Measurements from ENCODE around the gene LPP. TPM values are rescaled to one million over a fixed set of nuclear protein-coding genes. Genes with fewer than 3 reads are reported as not detected.

Gene LPP
- total RNA-seq, 3 donors from 2014 or later (not counting 1 experiment from before 2014, with no cell fraction given) = 137 to 163 (median 149) TPM

GRCh38 chr3:188497021-188497420 is 343.1 kb downstream of the LPP start:
- H3K4me1 ChIP-seq (ENCODE audit: control insufficient read depth, insufficient read depth, low read length) = no peaks in the 10 kb centered on the region
- no peak overlapping the region for H3K4me3 ChIP-seq (ENCODE audit: low read length)
- no peaks in the 10 kb centered on the region for H3K36me3 ChIP-seq (ENCODE audit: control insufficient read depth, insufficient read depth, low read length)
- no peak for DNase-seq
- no peaks in the 10 kb centered on the region for H3K27me3 ChIP-seq (ENCODE audit: control insufficient read depth, insufficient read depth, low read length)
- Mint-ChIP-seq H3K27me3 (ENCODE audit: low read depth in 2 of 2) (no peaks in the 10 kb centered on the region), H3K9me3 (no peaks in the 10 kb centered on the region), H3K4me1 (peaks cover 7 to 12% of the 10 kb centered on the region in 2 donors), H3K4me3 (no peak overlapping the region), H3K27ac (no peak overlapping the region), H3K36me3 (no peaks in the 10 kb centered on the region)
- H3K9me3 ChIP-seq (ENCODE audit: control insufficient read depth, insufficient read depth, low read length) = no peaks in the 10 kb centered on the region
- H3K27ac ChIP-seq (ENCODE audit: low read length) = no peak overlapping the region
- no peak for ATAC-seq
- WGBS (ENCODE audit: insufficient coverage) = 50% methylated on average over 2 of the region's 4 CpGs
- intact Hi-C loops (cut with micrococcal nuclease) = no loop called here
- TF ChIP-seq CTCF (IDR thresholded peaks at IDR 0.05) = no peak

- DNase-seq (no peak), ATAC-seq (no peak)
- H3K4me3 ChIP-seq (ENCODE audit: low read length) = no peak overlapping the region
- Mint-ChIP-seq H3K27ac (no peak overlapping the region), H3K9me3 (peaks cover 5 to 10% of the 10 kb centered on the region in 2 donors), H3K4me1 (peaks cover 16 to 23% of the 10 kb centered on the region in 2 donors), H3K27me3 (ENCODE audit: low read depth in 2 of 2) (no peaks in the 10 kb centered on the region), H3K4me3 (no peak overlapping the region), H3K36me3 (peaks cover 22% of the 10 kb centered on the region)
- intact Hi-C loops (cut with micrococcal nuclease) = no loop called here
- H3K27ac ChIP-seq (ENCODE audit: low read length) = no peak overlapping the region
- H3K27me3 ChIP-seq (ENCODE audit: control insufficient read depth, insufficient read depth, low read length) = no peaks in the 10 kb centered on the region
- 42% methylated on average over 2 of the region's 3 CpGs for WGBS (ENCODE audit: insufficient coverage)
- TF ChIP-seq CTCF (IDR thresholded peaks at IDR 0.05) = no peak
- H3K36me3 ChIP-seq (ENCODE audit: control insufficient read depth, insufficient read depth, low read length) = no peaks in the 10 kb centered on the region
- peaks cover 8% of the 10 kb centered on the region for H3K4me1 ChIP-seq (ENCODE audit: control insufficient read depth, insufficient read depth, low read length)
- H3K9me3 ChIP-seq (ENCODE audit: control insufficient read depth, insufficient read depth, low read length) = peaks cover 11% of the 10 kb centered on the region
Observed at GRCh38 chr3:188503647-188504046, 349.7 kb downstream of the LPP start.

- H3K4me1 ChIP-seq (ENCODE audit: control insufficient read depth, insufficient read depth, low read length) = peaks cover 8% of the 10 kb centered on the region
- intact Hi-C loops (cut with micrococcal nuclease) = no loop called here
- peaks cover 5 to 10% of the 10 kb centered on the region in 2 donors for H3K9me3 Mint-ChIP-seq
- no peak overlapping the region for H3K4me3 Mint-ChIP-seq
- no peaks in the 10 kb centered on the region for H3K36me3 ChIP-seq (ENCODE audit: control insufficient read depth, insufficient read depth, low read length)
- DNase-seq (no peak), ATAC-seq (no peak)
- no peaks in the 10 kb centered on the region for H3K27me3 Mint-ChIP-seq (ENCODE audit: low read depth in 2 of 2)
- H3K4me1 Mint-ChIP-seq = peaks cover 23 to 24% of the 10 kb centered on the region in 2 donors
- 47% methylated on average over 2 of the region's 3 CpGs for WGBS (ENCODE audit: insufficient coverage)
- peaks cover 22% of the 10 kb centered on the region for H3K36me3 Mint-ChIP-seq
- H3K27ac ChIP-seq (ENCODE audit: low read length) = no peak overlapping the region
- H3K27ac Mint-ChIP-seq = peak overlapping the region in 1 of 2 donors; percentile 0
- H3K27me3 ChIP-seq (ENCODE audit: control insufficient read depth, insufficient read depth, low read length) = no peaks in the 10 kb centered on the region
- H3K4me3 ChIP-seq (ENCODE audit: low read length) = no peak overlapping the region
- peaks cover 11% of the 10 kb centered on the region for H3K9me3 ChIP-seq (ENCODE audit: control insufficient read depth, insufficient read depth, low read length)
- TF ChIP-seq CTCF (IDR thresholded peaks at IDR 0.05) = no peak
Observed at GRCh38 chr3:188505151-188505550, 351.2 kb downstream of the LPP start.

- ATAC-seq = no peak
- H3K9me3 Mint-ChIP-seq = peaks cover 5 to 10% of the 10 kb centered on the region in 2 donors
Observed at GRCh38 chr3:188505911-188506310, 352.0 kb downstream of the LPP start.

More at GRCh38 chr3:188505911-188506310, 352.0 kb downstream of the LPP start:
- no peak overlapping the region for H3K27ac Mint-ChIP-seq
- Histone ChIP-seq H3K36me3 (ENCODE audit: control insufficient read depth, insufficient read depth, low read length) (no peaks in the 10 kb centered on the region), H3K4me3 (ENCODE audit: low read length) (no peak overlapping the region), H3K9me3 (ENCODE audit: control insufficient read depth, insufficient read depth, low read length) (peaks cover 11% of the 10 kb centered on the region), H3K27ac (ENCODE audit: low read length) (no peak overlapping the region), H3K4me1 (ENCODE audit: control insufficient read depth, insufficient read depth, low read length) (peaks cover 8% of the 10 kb centered on the region), H3K27me3 (ENCODE audit: control insufficient read depth, insufficient read depth, low read length) (no peaks in the 10 kb centered on the region)
- no peak overlapping the region for H3K4me3 Mint-ChIP-seq
- no peaks in the 10 kb centered on the region for H3K27me3 Mint-ChIP-seq (ENCODE audit: low read depth in 2 of 2)
- WGBS (ENCODE audit: insufficient coverage) = 100% methylated on average over 1 of the region's 2 CpGs
- intact Hi-C loops (cut with micrococcal nuclease) = no loop called here
- peaks cover 23 to 24% of the 10 kb centered on the region in 2 donors for H3K4me1 Mint-ChIP-seq
- H3K36me3 Mint-ChIP-seq = peaks cover 22% of the 10 kb centered on the region
- no peak for DNase-seq
- no peak for TF ChIP-seq CTCF (IDR thresholded peaks at IDR 0.05)
